GM12878 (cell line): ENCODE results near the gene SGIP1. TPM values are rescaled to one million over a fixed set of nuclear protein-coding genes. Genes with fewer than 3 reads are reported as not detected.

ENCODE experiments used
- ATAC-seq: fragments of 200-7000 bp; cut with Tn5 transposase; 3 replicates; pipeline ENCODE4 v1.9.1; 2020; ENCODE audit warnings: mild to moderate bottlenecking, moderate library complexity
- BruUV-seq: library from RNA; stranded (reverse); fragments of 400-500 nt; replicated peaks from 2 replicates; lab custom pipeline; 2021; lab: Mats Ljungman, UMichigan
- CTCF ChIA-PET: fragments of 300-600 bp; sonication (Branson Sonifier 250); formaldehyde crosslinking; extraction: SDS; loops from one replicate; lab custom pipeline; 2021; ENCODE audit warnings: inconsistent platforms; lab: Yijun Ruan, JAX
- POLR2A ChIA-PET: fragments of 350-600 bp; formaldehyde crosslinking; extraction: SDS; loops from one replicate; lab custom pipeline; 2021; ENCODE audit warnings: inconsistent platforms; lab: Charles Lee
- RAD21 ChIA-PET: fragments of 300-600 bp; sonication (Branson Sonifier 250); formaldehyde crosslinking; loops from one replicate; lab custom pipeline; 2023; ENCODE audit warnings: antibody characterized with exemption; ENCODE audit not compliant: unreplicated experiment; lab: Charles Lee
- SMC1A ChIA-PET: fragments of 300-600 bp; sonication (Branson Sonifier 250); formaldehyde crosslinking; loops from one replicate; lab custom pipeline; 2023; ENCODE audit not compliant: unreplicated experiment, uncharacterized antibody; lab: Charles Lee
- DNase-seq: peaks from one replicate; pipeline ENCODE4 v3.0.0-alpha.2; 2011; ENCODE audit warnings: low read depth, low spot score
- FAIRE-seq: peaks from 3 replicates; lab custom pipeline; 2011; peaks lifted over from hg19 to GRCh38; lab: Jason Lieb, UNC
- H2AFZ ChIP-seq: 2 replicates; pipeline ENCODE4 v1.6.0; 2011; ENCODE audit warnings: low read depth, low read length, control low read depth; ENCODE audit not compliant: control insufficient read depth
- H3K27ac ChIP-seq: 2 replicates; pipeline ENCODE4 v1.5.1; 2011; ENCODE audit warnings: control low read depth; ENCODE audit not compliant: control insufficient read depth, insufficient read depth
- H3K27me3 ChIP-seq, 2 experiments: replicated peaks in 1 of 2; 2 replicates each; pipeline versions ENCODE4 v1.6.0 to v1.6.1; 2011; ENCODE audit warnings: low read length in 1 of 2; ENCODE audit not compliant: control insufficient read depth in 2 of 2, insufficient read depth in 2 of 2
- H3K36me3 ChIP-seq, 2 experiments: 2 replicates each; pipeline ENCODE4 v1.5.1; 2011; ENCODE audit warnings: low read length in 1 of 2; ENCODE audit not compliant: control insufficient read depth in 2 of 2, insufficient read depth in 2 of 2
- H3K4me1 ChIP-seq: 2 replicates; pipeline ENCODE4 v1.6.1; 2011; ENCODE audit warnings: mild to moderate bottlenecking, low read length, moderate library complexity, mixed read lengths; ENCODE audit not compliant: control insufficient read depth, insufficient read depth
- H3K4me2 ChIP-seq: 2 replicates; pipeline ENCODE4 v1.6.0; 2011; ENCODE audit warnings: control low read depth; ENCODE audit not compliant: control insufficient read depth, insufficient read depth
- H3K4me3 ChIP-seq: fragments of 200-600 bp; sonication (generic); 2 replicates; pipeline ENCODE4 v1.5.1; 2016
- H3K79me2 ChIP-seq: 2 replicates; pipeline ENCODE4 v1.6.0; 2011; ENCODE audit warnings: low read length; ENCODE audit not compliant: control insufficient read depth, insufficient read depth
- H3K9ac ChIP-seq: 2 replicates; pipeline ENCODE4 v1.8.0; 2011; ENCODE audit warnings: low read length, control low read depth, mixed read lengths; ENCODE audit not compliant: control insufficient read depth, insufficient read depth
- H3K9me3 ChIP-seq: replicated peaks from 3 replicates; pipeline ENCODE4 v1.5.1; 2011; ENCODE audit warnings: mild to moderate bottlenecking, low read length; ENCODE audit not compliant: control insufficient read depth, insufficient read depth
- H4K20me1 ChIP-seq: 2 replicates; pipeline ENCODE4 v1.6.0; 2011; ENCODE audit not compliant: control insufficient read depth, insufficient read depth
- ATF7 ChIP-seq: fragments of 450-650 bp; IDR thresholded peaks from 2 replicates; pipeline ENCODE4 v1.6.1; 2016; ENCODE audit warnings: low read depth, mild to moderate bottlenecking
- CBFB ChIP-seq: IDR thresholded peaks from 2 replicates; pipeline ENCODE4 v1.6.1; 2016; ENCODE audit warnings: antibody characterized with exemption, low read depth
- EGR1 ChIP-seq, 2 experiments: IDR thresholded peaks; 1 replicate in 1 of 2; 2 replicates in 1 of 2; pipeline ENCODE4 v1.6.1; 2011 to 2012; ENCODE audit warnings: low read depth in 2 of 2, low read length in 2 of 2, borderline replicate concordance in 1 of 2, mild to moderate bottlenecking in 1 of 2, moderate library complexity in 1 of 2
- NFIC ChIP-seq: IDR thresholded peaks from 2 replicates; pipeline ENCODE4 v1.6.1; 2012; ENCODE audit warnings: low read depth, mild to moderate bottlenecking, inconsistent platforms, low read length, moderate library complexity
- RUNX3 ChIP-seq: IDR thresholded peaks from 2 replicates; pipeline ENCODE4 v1.6.1; 2012; ENCODE audit warnings: low read length, inconsistent platforms
- WGBS: methylation state at CpG from one replicate; pipeline ENCODE4 v1.1.6; 2016; ENCODE audit warnings: low lambda C conversion rate; ENCODE audit not compliant: insufficient replicate concordance, insufficient coverage; ENCODE audit errors: missing lambda C conversion rate; 5-methylcytosine and 5-hydroxymethylcytosine counted together
- in situ Hi-C: fragments of 300-500 bp; cut with MboI; formaldehyde crosslinking; loops from 9 replicates; pipeline ENCODE4 v1.14.3; 2018; ENCODE audit warnings: mixed read lengths
- intact Hi-C: fragments of 100-400 bp; cut with micrococcal nuclease; formaldehyde crosslinking; loops from one replicate; pipeline ENCODE4 v1.14.2; 2022; ENCODE audit not compliant: unreplicated experiment
- polyA plus RNA-seq, 11 experiments: library from polyadenylated mRNA; depleted of rRNA in 4 of 11; unstranded in 6 of 11; stranded (reverse) in 5 of 11; fragments of >200 nt; fragmentation: Nextera tagmentation in 4 of 11; fragmentation: Illumina TruSeq in 1 of 11; extraction: Ambion mirVana in 4 of 11; extraction: Trizol in 1 of 11; gene quantifications; 1 replicate in 1 of 11; 2 replicates in 10 of 11; pipeline versions ENCODE4 v1.2.1 to v1.2.3, GENCODE V29; 2011 to 2016; ENCODE audit warnings: inconsistent platforms in 2 of 11, missing spikeins in 2 of 11, low read depth in 1 of 11
- total RNA-seq, 4 experiments: library from RNA; depleted of rRNA in 3 of 4; stranded (reverse); fragments of >200 nt in 3 of 4; fragmentation: Illumina TruSeq in 1 of 4; extraction: Trizol in 1 of 4; gene quantifications; 2 replicates each; pipeline versions ENCODE4 v1.2.1 to v1.2.3, GENCODE V29; 2013 to 2021

Gene SGIP1
- total and polyA plus RNA-seq, 10 of the 15 experiments (the other 5 are each of a cell fraction or from before 2014, with no cell fraction given), result 0.15 TPM; not detected in 9

GRCh38 chr1:66788231-66788939, 254.4 kb downstream of the SGIP1 start:
- no peak for FAIRE-seq
- SMC1A ChIA-PET, result no interaction called here
- CTCF ChIA-PET, result interaction anchor here (0.9 kb wide), 1 partner anchor 423 kb away, joined by 3 read pairs; no protein-coding TSS in a partner anchor
- Histone ChIP-seq H3K4me1 (no peaks in the 10 kb centered on the region), H3K9me3 (no peaks in the 10 kb centered on the region), H3K79me2 (no peaks in the 10 kb centered on the region), H3K9ac (no peak overlapping the region), H4K20me1 (no peaks in the 10 kb centered on the region), H3K27ac (no peak overlapping the region), H3K4me2 (peak overlapping the region; percentile 42; the same call in 1 of the 2 replicates), H2AFZ (no peak overlapping the region), H3K36me3 (no peaks in the 10 kb centered on the region)
- BruUV-seq, result no TSS peak
- RAD21 ChIA-PET, result interaction anchor here (0.9 kb wide), 1 partner anchor 23 kb away, joined by 3 read pairs; no protein-coding TSS in a partner anchor
- in situ Hi-C loops, result no loop called here
- under 1% methylated on average over 6 of the region's 6 CpGs for WGBS
- ATAC-seq, result peak; percentile 79
- TF ChIP-seq ATF7, result no peak
- TF ChIP-seq EGR1 (IDR thresholded peaks at IDR 0.05; ENCODE audit: borderline replicate concordance in 1 of 2, low read depth in 2 of 2, low read length in 2 of 2), result peak in 1 of 2 experiments; percentile 65; a peak in 1 of 3 replicates
- TF ChIP-seq CBFB, result peak; percentile 55
- TF ChIP-seq NFIC, result 0 out of 2 replicates have a peak, but pooled peaks have one; percentile 23
- peak; percentile 91 for TF ChIP-seq RUNX3
- TF ChIP-seq, all 136 proteins: peak for 4
- POLR2A ChIA-PET, result interaction anchor here (1.3 kb wide), 1 partner anchor 9 kb away, joined by 5 read pairs; no protein-coding TSS in a partner anchor
- Histone ChIP-seq H3K4me3 (no peak overlapping the region), H3K27me3 (no peaks in the 10 kb centered on the region)
- intact Hi-C loops, result no loop called here
- no peak for DNase-seq
